Tibial nerve (tissue), 4 donors: ENCODE data around the gene CEP85. TPM values are rescaled to one million over a fixed set of nuclear protein-coding genes. Genes with fewer than 3 reads are reported as not detected.
A peak's percentile ranks its signal among the peaks of the same experiment; 100 is the strongest.

Experiments used
- DNase-seq, 2 donors: peaks; one replicate each; pipeline ENCODE4 v3.0.0-alpha.2; 2019; ENCODE audit warnings: low spot score in 2 of 2
- H3K27ac ChIP-seq, 4 donors: fragments of 200-600 bp; sonication (generic) in 3 of 4; one replicate each; pipeline ENCODE4 v1.5.1; 2017 to 2019; ENCODE audit warnings: mild to moderate bottlenecking in 1 of 4
- H3K27me3 ChIP-seq, 2 donors: fragments of 200-600 bp; sonication (generic) in 1 of 2; one replicate each; pipeline versions ENCODE4 v1.5.1 to v1.6.0; 2017 to 2019
- H3K36me3 ChIP-seq, 3 donors: fragments of 200-600 bp; sonication (generic); one replicate each; pipeline ENCODE4 v1.5.1; 2018 to 2019
- H3K4me1 ChIP-seq, 4 donors: fragments of 200-600 bp; sonication (generic) in 3 of 4; one replicate each; pipeline ENCODE4 v1.5.1; 2017 to 2019
- H3K4me3 ChIP-seq, 4 donors: fragments of 200-600 bp; sonication (generic) in 3 of 4; one replicate each; pipeline ENCODE4 v1.5.1; 2017 to 2019; ENCODE audit warnings: mild to moderate bottlenecking in 1 of 4, moderate library complexity in 1 of 4
- H3K9me3 ChIP-seq, 4 donors: fragments of 200-600 bp; sonication (generic) in 3 of 4; one replicate each; pipeline ENCODE4 v1.5.1; 2017 to 2019
- CTCF ChIP-seq, 5 experiments: fragments of 200-600 bp in 3 of 5; fragments of 450-650 bp in 2 of 5; sonication (generic) in 3 of 5; IDR thresholded peaks; one replicate each; pipeline ENCODE4 v1.5.1; 2016 to 2019; ENCODE audit warnings: antibody characterized with exemption in 5 of 5, mild to moderate bottlenecking in 3 of 5, moderate library complexity in 2 of 5
- EP300 ChIP-seq, 2 donors: sonication (generic); formaldehyde crosslinking; IDR thresholded peaks; one replicate each; pipeline ENCODE4 v1.6.1; 2017; ENCODE audit warnings: antibody characterized with exemption in 2 of 2, mild to moderate bottlenecking in 1 of 2
- POLR2A ChIP-seq, 2 donors: fragments of 450-650 bp; IDR thresholded peaks; one replicate each; pipeline ENCODE4 v1.6.1; 2017; ENCODE audit warnings: antibody characterized with exemption in 2 of 2, mild to moderate bottlenecking in 2 of 2, moderate library complexity in 2 of 2
- WGBS, 2 donors: methylation state at CpG; one replicate each; pipeline ENCODE4 v1.1.5; 2018; 5-methylcytosine and 5-hydroxymethylcytosine counted together
- total RNA-seq, 4 donors: library from RNA; depleted of rRNA; stranded (reverse); fragments of >200 nt; gene quantifications; one replicate each; pipeline ENCODE4 v1.1.0, GENCODE V29; 2016

Gene CEP85
- total RNA-seq, 4 donors from 2014 or later, result 14.9 to 23.7 (median 20.0) TPM

- Histone ChIP-seq H3K9me3 (no peaks in the 10 kb centered on the region), H3K27ac (no peak overlapping the region), H3K4me3 (no peak overlapping the region), H3K27me3 (no peaks in the 10 kb centered on the region), H3K4me1 (peaks cover 0 to 10% (median 2%) of the 10 kb centered on the region in 4 donors), H3K36me3 (peaks cover 0 to 31% (median 0%) of the 10 kb centered on the region in 3 donors)
- TF ChIP-seq EP300 (IDR thresholded peaks at IDR 0.05) (no peak), CTCF (IDR thresholded peaks at IDR 0.05) (no peak), POLR2A (IDR thresholded peaks at IDR 0.05) (no peak)
- 85 to 92% methylated on average over 9 to 11 of the region's 11 CpGs for WGBS, 2 donors
- no peak for DNase-seq
These were observed 66.7 kb downstream of the CEP85 start for GRCh38 chr1:26300578-26301275.

DNA sequence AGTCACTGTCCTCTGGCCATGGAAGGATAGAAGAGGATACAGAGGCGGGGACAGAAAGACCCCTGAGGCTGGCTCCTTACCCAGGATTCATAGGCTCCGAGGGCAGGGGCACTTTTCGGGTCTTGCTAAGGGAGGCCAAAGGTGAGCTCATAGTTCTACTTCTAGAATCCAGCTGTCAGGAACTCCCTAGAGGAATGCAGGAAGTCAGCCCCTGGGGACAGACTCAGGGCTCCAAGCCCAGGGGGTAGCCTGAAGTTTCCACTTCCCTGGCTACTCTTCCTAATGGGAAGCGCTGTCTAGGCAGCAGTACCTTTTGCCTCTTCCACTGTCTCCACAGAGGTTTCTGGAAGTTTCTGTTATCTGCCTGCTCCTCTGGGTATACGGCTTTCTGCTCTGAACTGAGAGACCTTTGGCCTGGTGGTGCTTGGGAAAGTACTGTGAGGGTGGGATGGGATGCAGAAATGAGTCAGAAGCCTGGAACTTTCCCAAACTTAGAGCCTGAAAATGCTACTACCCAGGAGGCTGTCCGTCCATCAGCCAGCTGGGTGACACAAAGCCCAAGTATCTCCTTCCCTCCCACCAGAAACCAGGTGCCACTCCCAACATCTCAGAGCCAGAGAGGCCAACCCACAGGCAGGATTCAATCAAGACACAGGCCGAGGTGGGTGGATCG lies 68.9 kb downstream of the CEP85 start:
- no peak for DNase-seq
- H3K9me3 ChIP-seq, result no peaks in the 10 kb centered on the region
- H3K27me3 ChIP-seq, result no peaks in the 10 kb centered on the region
- 48 to 49% methylated on average over 8 of the region's 8 CpGs for WGBS, 2 donors
- peaks cover 0 to 27% (median 8%) of the 10 kb centered on the region in 4 donors for H3K4me1 ChIP-seq
- peaks cover 0 to 10% (median 0%) of the 10 kb centered on the region in 3 donors for H3K36me3 ChIP-seq
- H3K4me3 ChIP-seq, result no peak overlapping the region
- no peak overlapping the region for H3K27ac ChIP-seq
- TF ChIP-seq POLR2A (IDR thresholded peaks at IDR 0.05), result no peak
- no peak for TF ChIP-seq EP300 (IDR thresholded peaks at IDR 0.05)

- peaks cover 0 to 27% (median 8%) of the 10 kb centered on the region in 4 donors for H3K4me1 ChIP-seq
- H3K9me3 ChIP-seq, result no peaks in the 10 kb centered on the region
- no peak for TF ChIP-seq EP300 (IDR thresholded peaks at IDR 0.05)
- TF ChIP-seq CTCF (IDR thresholded peaks at IDR 0.05), result no peak
- no peak for TF ChIP-seq POLR2A (IDR thresholded peaks at IDR 0.05)
- no peaks in the 10 kb centered on the region for H3K27me3 ChIP-seq
- DNase-seq, result no peak
- H3K27ac ChIP-seq, result peak overlapping the region in 3 of 4 donors; percentile 47 to 79 (median 51)
- WGBS, 2 donors, result 35 to 41% methylated on average over 8 of the region's 8 CpGs
- H3K4me3 ChIP-seq, result peak overlapping the region; percentile 39 to 83 (median 72)
- peaks cover 0 to 8% (median 0%) of the 10 kb centered on the region in 3 donors for H3K36me3 ChIP-seq
These were observed 71.8 kb downstream of the CEP85 start for GRCh38 chr1:26305667-26306289.

GRCh38 chr1:26306290-26307229 lies 72.6 kb downstream of the CEP85 start, which contains the start of gene UBXN11:
UBXN11 (minus strand) TSS chr1:26306636; CDS start chr1:26302883, 3,753 bp downstream.
- Histone ChIP-seq H3K9me3 (no peaks in the 10 kb centered on the region), H3K4me3 (peak within 1 kb of the TSS; percentile 39 to 83 (median 72)), H3K27me3 (no peaks in the 10 kb centered on the region), H3K27ac (peak within 1 kb of the TSS in 3 of 4 donors; percentile 47 to 79 (median 51)), H3K4me1 (peaks cover 0 to 27% (median 8%) of the 10 kb centered on the region in 4 donors), H3K36me3 (peaks cover 0 to under 1% (median 0%) of the 10 kb centered on the region in 3 donors)
- peak; percentile 74 to 87 for DNase-seq
- peak in 1 of 2 donors; percentile 43 for TF ChIP-seq EP300 (IDR thresholded peaks at IDR 0.05)
- TF ChIP-seq CTCF (IDR thresholded peaks at IDR 0.05), result no peak
- 3 to 4% methylated on average over 33 to 47 of the region's 51 CpGs for WGBS, 2 donors

DNA sequence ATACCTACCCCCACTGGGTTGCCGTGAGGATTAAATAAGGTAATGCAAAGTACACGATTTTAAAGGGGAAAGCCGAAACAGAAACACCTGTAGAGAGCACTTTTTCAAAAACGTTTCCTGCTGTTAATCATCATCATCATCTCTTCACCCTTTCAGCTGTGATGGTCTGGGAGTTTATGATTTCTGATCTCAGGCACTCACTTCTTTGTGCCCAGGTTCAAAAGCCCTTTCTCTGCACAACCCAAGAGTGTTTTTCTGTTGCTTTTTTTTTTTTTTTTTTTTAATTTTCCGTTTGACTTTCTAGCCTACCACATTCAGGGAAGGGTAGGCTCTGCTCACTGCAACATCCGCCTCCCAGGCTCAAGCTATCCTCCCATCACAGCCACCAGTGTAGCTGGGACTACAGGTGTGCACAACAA lies 73.4 kb downstream of the CEP85 start:
- 50 to 51% methylated on average over 6 of the region's 6 CpGs for WGBS, 2 donors
- Histone ChIP-seq H3K27me3 (no peaks in the 10 kb centered on the region), H3K27ac (peak overlapping the region in 2 of 4 donors; percentile 40 to 51)

More for the DNA sequence above, 73.4 kb downstream of the CEP85 start:
- no peak for DNase-seq
- Histone ChIP-seq H3K4me1 (peaks cover 0 to 27% (median 8%) of the 10 kb centered on the region in 4 donors), H3K9me3 (no peaks in the 10 kb centered on the region), H3K36me3 (no peaks in the 10 kb centered on the region), H3K4me3 (peak overlapping the region in 1 of 4 donors; percentile 70)
- TF ChIP-seq CTCF (IDR thresholded peaks at IDR 0.05) (no peak), EP300 (IDR thresholded peaks at IDR 0.05) (no peak), POLR2A (IDR thresholded peaks at IDR 0.05) (no peak)
